ENCODE measurements around the gene SPRN.

GRCh38 chr10:133377818-133378250 lies 46.6 kb downstream of the SPRN start:
- no peak for TF ChIP-seq SUZ12 (IDR thresholded peaks at IDR 0.05; ENCODE audit: extremely low read depth, insufficient read depth, insufficient read length)
- TF ChIP-seq ZNF274 (IDR thresholded peaks at IDR 0.05; ENCODE audit: low read depth, low read length), result no peak

Measured in NT2/D1 (cell line).